Measurements from ENCODE around the gene NMNAT2.
"Not testable (repeated sequence)": the region's sequence is repeated elsewhere in the genome, so short reads cannot be mapped to it uniquely, and the experiment has no call there.

The NMNAT2 gene

DNA sequence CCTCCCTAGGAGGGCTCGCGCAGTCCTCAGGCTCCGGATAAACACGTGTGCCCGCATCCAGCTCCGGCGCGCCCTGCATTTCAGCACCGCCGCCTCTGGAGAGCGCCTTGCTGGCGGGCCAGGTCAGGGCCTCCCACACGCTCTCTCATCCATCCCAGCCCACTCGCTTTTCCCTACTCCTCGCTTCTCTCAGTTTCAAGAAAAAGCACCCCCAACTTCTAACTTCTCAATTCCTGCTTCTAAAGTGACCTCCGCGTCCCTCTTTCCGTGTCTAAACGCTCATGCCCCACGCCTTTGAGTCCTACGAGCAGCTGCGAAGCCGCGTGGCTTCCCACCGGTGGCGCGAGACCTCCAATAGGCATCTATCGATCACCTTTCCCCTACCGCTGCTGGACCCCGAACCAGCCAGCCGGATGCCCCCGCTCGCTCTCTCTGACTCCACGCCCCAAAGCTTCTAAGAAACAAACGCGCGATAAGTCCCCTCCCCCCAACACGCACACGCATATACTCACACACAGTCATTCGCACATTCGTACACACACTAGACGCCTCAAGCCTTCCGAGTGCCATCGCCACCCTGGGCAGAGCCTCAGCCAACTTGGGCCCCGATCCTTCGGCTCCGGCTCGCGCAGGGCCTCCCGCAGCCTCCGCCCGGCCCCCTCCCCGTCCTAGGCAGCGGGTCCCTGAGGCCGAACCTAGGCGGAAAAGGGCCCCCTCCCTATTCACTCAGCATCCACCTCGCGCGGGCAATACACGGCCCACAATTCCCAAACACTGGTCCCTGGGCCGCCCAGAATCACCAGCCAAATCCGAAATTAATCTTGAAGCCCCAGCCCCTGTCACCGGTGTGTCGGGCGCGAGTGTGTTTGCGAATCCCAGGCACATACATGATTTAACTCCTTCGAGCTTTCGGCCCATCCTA is 1.1 kb downstream of the NMNAT2 start:
- DNase-seq, result peak; percentile 21

DNA sequence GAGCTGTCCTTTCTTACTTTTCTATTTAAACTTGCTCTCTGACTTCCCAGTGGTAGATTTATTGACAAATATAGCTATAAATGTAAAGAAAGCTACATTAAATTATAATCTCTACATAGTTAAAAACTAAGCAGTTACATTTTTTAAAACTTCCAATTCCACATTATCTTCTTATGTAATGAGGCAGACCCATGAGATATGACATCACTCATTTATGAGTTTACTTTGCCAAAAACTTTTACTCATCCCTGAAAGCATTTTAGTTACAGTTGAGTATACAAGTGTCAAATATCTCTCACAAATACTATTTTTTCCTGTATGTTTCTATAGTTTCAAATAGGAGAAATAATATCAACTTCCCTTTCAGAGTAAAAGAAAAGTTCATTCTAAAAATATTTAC is 3.8 kb downstream of the NMNAT2 start:
- DNase-seq, result no peak

DNA sequence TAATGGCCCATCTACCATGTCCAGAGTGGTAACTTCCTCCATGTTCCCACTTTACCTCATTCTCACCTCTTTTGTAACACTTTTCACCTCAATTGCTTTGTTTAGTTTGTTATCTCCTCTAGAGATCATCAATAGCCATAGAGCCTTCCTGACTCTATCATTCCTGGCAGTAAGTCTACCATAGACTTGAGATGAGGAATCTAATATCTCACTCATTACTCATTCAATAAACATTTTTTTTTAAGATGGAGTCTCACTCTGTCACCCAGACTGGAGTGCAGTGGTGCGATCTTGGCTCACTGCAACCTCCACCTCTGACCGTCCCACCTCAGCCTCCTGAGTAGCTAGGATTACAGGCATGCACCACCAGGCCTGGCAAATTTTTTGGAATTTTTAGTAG is 7.1 kb downstream of the NMNAT2 start:
- no peak for DNase-seq

DNA sequence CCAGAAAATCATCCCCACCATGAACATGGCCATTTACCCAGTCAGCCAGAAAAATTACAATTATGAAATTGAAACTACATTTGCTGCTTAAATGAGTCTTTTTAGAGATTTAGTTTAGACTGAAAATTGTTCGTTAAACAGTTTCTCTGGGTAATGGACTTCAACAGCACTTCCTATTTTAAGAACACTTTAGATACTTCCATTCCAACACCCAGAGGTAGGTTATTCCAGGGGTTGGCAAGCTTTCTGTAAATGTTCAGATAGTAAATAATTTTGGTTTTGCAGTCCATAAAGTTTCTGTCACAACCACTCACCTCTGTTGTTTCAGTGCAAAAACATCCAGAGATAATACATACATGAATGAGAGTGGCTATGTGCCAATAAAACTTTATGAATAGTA is 10.2 kb downstream of the NMNAT2 start:
- no peak for DNase-seq

- no peak for DNase-seq
Observed at GRCh38 chr1:183407474-183407873, 10.7 kb downstream of the NMNAT2 start.

- no peak for DNase-seq
Observed at GRCh38 chr1:183404476-183404875, 13.7 kb downstream of the NMNAT2 start.

GRCh38 chr1:183403498-183403897 is 14.7 kb downstream of the NMNAT2 start:
- DNase-seq, result no peak

- not testable (repeated sequence) for DNase-seq
Observed at GRCh38 chr1:183401565-183401964, 16.6 kb downstream of the NMNAT2 start.

DNA sequence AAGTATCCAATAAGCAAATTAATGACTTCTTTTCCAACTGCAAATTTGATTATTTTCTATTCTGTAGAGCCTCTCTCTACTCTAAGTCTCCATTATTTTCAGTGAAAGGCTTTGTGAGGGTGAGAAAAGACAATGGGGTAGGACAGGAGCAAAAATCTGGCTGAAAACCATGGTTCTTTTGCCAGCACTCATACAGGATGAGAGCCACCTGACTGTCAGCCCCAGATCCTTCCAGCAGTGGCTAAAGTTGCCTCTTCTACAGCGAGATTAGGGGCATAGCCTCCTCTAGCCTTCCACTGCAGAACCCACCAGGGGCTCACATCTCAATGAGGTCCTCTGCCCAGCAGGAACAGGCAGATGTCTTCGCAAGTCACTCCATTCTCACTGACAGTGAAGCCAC is 23.7 kb downstream of the NMNAT2 start:
- no peak for DNase-seq

GRCh38 chr1:183391863-183392262 is 26.3 kb downstream of the NMNAT2 start:
- no peak for DNase-seq

GRCh38 chr1:183390561-183390960 is 27.6 kb downstream of the NMNAT2 start:
- no peak for DNase-seq

DNA sequence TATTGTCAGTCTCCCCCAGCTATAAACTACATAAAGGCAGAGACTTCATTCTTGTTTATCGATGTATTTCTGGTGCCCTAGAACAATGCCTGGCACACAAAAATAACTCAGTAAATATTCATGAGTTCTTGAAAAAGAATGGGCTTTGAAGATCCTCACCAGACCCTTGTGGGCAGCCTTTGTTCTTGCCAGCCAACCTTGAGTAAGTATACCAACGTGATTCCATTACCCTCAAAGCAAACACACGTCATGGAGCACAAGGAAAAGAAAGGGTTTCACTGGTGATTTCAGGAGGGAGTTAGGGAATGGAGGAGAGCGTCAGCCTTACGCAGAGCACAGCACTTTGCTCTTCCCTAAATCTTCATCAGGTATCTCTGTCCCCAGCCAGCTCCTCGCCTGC is 29.4 kb downstream of the NMNAT2 start:
- no peak for DNase-seq

GRCh38 chr1:183385340-183386144 is 32.6 kb downstream of the NMNAT2 start:
- DNase-seq, result no peak

GRCh38 chr1:183379951-183380350 is 38.2 kb downstream of the NMNAT2 start:
- no peak for DNase-seq

GRCh38 chr1:183375381-183375780 is 42.8 kb downstream of the NMNAT2 start:
- no peak for DNase-seq

GRCh38 chr1:183374825-183375224 is 43.4 kb downstream of the NMNAT2 start:
- no peak for DNase-seq

- DNase-seq, result no peak
Observed at GRCh38 chr1:183372586-183373230, 45.5 kb downstream of the NMNAT2 start.

DNA sequence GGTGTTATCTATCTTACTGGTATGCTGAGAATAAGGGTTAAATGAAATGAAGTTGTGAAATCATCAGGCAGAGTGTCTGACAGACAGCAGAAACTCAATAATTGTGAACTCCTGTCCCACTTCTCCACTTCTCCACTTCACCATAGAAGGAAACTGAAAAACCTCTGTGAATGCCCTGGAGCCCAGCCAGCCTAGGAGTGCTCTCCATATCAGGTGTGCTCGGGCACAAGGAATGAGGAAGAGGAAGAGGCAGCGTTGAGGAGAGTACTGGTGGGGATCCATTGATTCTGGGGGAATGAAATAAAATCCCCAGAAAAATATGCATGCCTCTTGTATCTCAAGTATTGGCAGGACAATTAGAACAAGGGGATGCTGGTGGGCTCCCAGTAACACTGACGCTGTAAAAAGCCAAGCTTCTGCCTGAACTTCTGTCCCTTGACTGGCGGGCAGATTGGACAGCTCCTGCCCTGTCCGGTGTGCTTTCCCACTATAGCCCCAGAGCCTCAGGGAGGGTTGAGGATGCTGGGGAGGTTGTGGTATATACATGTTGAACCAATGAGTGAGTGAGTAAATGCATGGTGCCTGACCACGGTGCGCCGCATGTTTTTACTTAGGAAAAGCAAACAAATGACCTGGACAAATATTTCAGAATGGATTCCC is 47.7 kb downstream of the NMNAT2 start:
- DNase-seq, result no peak

- no peak for DNase-seq
Observed at GRCh38 chr1:183368213-183369108, 49.7 kb downstream of the NMNAT2 start.

DNA sequence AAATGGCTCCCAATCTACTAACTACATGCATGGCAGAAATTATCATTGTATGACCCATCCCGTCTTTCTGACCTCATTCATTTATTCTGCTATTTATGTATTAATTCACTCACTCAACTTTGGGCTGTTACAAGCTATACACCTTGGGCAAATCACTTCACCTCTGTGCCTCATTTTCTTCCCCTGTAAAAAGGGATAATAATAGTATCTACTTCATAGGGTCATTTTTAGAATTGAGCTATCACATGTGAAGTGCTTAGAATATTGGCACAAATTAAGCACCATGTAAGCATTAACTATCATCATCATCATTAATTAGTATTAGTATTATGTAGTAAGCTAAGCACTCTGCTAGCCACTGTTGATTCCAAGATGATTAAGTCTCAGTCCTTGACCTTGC is 52.1 kb downstream of the NMNAT2 start:
- no peak for DNase-seq

- DNase-seq, result no peak
Observed at GRCh38 chr1:183365676-183366075, 52.5 kb downstream of the NMNAT2 start.

DNA sequence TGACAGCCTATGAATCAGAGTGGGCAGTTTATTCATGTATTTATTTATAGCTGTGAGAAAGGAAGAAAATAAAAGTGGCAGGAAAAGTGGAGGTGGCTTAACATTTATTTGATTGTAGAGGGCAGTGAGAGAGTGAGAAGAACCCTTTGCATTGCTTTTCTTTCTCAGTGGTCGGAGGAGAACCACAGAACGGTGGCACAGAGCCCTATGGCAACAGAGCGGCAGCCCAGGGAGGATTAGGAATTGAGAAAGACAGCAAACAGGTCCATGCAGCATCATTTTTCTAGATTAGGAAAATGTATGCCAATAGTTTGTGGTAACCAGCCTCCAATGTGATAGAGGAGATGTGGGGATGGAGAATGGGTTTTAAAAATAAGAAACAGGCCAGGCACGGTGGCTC is 53.1 kb downstream of the NMNAT2 start:
- DNase-seq, result no peak
